ENCODE data around the gene ZNF536.

- no peak for TF ChIP-seq POLR2A (conservative IDR thresholded peaks at IDR 0.05)
- no peak for TF ChIP-seq IRF1 (CRISPR knock-in tag; IDR thresholded peaks at IDR 0.05; ENCODE audit: borderline replicate concordance)
- TF ChIP-seq UBTF (IDR thresholded peaks at IDR 0.05; ENCODE audit: borderline replicate concordance in 1 of 2, low read depth in 2 of 2, low read length in 2 of 2) = no peak
- TF ChIP-seq MXI1 (IDR thresholded peaks at IDR 0.05; ENCODE audit: low read depth, low read length) = no peak
- TF ChIP-seq CTCF (IDR thresholded peaks at IDR 0.05 in 2 of 3, conservative IDR thresholded peaks at IDR 0.05 in 1 of 3; ENCODE audit: insufficient read depth in 2 of 3, low read depth in 1 of 3, low read length in 3 of 3) = no peak
- TF ChIP-seq THRA (IDR thresholded peaks at IDR 0.05) = no peak
Measured at GRCh38 chr19:30393729-30394480, 21.7 kb downstream of the ZNF536 start.
